CD4-positive, alpha-beta T cell treated with Interleukin-17A for 4 hours (primary cell): ENCODE results near the gene LRRC4C.
"Not testable (repeated sequence)": the region's sequence is repeated elsewhere in the genome, so short reads cannot be mapped to it uniquely, and the experiment has no call there.

ENCODE experiments used
- DNase-seq: peaks from one replicate; pipeline ENCODE4 v3.0.0-alpha.2; 2020; ENCODE audit warnings: mixed read lengths

LRRC4C gene

DNA sequence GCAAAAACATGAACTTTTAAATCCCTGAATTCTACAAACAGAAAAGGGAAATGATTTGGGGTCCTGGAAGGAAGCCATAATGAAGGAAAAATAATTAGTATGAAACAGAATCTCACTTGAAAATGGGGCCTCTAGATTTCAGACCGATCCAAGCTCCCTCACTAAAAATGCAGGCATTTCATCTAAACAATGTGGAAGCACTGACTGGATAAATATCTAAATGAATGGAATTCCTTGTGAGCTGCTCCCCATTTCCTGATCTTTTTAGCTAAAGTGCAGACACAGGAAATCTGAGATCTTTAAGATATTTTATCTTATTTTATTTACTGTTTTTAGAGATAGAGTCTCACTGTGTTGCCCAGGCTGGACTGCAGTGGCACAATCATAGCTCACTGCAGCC is 1255.8 kb downstream of the LRRC4C start:
- no peak for DNase-seq

GRCh38 chr11:40202589-40203270 is 1256.7 kb downstream of the LRRC4C start:
- DNase-seq: no peak

GRCh38 chr11:40192590-40192989 is 1266.9 kb downstream of the LRRC4C start:
- not testable (repeated sequence) for DNase-seq

DNA sequence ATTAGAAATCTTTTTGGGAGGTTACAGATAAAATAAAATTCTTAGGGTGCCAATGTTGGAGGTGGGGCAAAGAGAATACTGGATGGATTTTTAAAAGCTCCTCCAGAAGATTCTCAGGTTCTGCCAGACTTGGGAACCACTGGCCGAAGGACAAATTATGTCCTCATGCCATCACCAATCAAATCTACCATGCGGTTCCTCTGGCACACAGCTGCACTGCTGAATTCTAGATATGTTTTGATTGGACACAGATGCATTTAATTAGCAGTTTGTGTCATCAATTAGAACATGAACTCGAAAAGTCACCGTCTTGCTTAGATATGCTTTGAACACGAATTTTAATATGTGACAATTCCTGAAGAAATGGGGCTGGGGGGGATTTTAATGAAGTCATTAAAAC is 1269.2 kb downstream of the LRRC4C start:
- DNase-seq: no peak

GRCh38 chr11:40188848-40189247 is 1270.6 kb downstream of the LRRC4C start:
- no peak for DNase-seq

- no peak for DNase-seq
Observed at GRCh38 chr11:40187295-40187694, 1272.2 kb downstream of the LRRC4C start.

- DNase-seq: no peak
Observed at GRCh38 chr11:40186437-40187263, 1272.8 kb downstream of the LRRC4C start.

- DNase-seq: no peak
Observed at GRCh38 chr11:40185793-40186192, 1273.7 kb downstream of the LRRC4C start.

- no peak for DNase-seq
Observed at GRCh38 chr11:40183073-40184064, 1276.1 kb downstream of the LRRC4C start.

DNA sequence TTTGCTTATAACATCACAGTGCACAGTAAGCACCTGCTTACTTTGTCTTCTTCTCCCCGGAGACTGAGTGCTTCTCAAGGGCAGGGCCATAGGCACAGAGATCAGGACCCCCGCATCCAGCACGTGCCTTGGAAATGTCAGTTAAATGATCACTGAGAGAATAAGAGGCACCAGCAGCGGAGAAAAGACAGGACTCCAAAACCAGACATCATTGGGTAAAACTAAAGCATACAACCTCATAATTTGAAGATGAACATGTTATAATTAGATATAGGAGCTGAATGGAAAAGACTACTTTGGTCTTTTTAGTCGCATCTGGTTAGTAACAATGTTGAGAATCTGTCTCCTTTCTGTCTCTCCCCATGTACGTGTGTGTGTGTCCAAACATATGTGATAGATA is 1279.9 kb downstream of the LRRC4C start:
- DNase-seq: no peak

DNA sequence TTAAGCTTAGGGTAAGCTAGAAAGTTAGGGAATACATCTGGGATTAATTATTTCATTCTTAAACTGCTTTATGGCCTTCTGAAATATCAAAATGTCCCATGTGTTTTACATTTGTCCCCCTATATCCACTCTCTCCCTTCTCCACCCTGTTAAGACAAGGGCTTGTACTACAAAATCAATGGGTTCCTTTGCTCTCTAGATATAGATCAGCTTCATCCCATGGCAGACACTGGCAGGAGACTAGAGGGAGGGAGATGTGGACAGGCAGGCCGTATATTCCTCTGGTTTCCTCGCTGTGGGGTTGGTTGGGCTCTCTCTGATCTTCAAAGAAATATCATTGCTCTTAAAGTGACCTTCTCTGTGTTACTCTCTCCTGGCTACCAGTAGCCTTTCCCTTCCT is 1281.0 kb downstream of the LRRC4C start:
- no peak for DNase-seq

GRCh38 chr11:40175980-40176379 is 1283.5 kb downstream of the LRRC4C start:
- no peak for DNase-seq

- DNase-seq: no peak
Observed at GRCh38 chr11:40170078-40170477, 1289.4 kb downstream of the LRRC4C start.

GRCh38 chr11:40168414-40168813 is 1291.0 kb downstream of the LRRC4C start:
- DNase-seq: no peak

GRCh38 chr11:40167805-40168204 is 1291.6 kb downstream of the LRRC4C start:
- DNase-seq: not testable (repeated sequence)

DNA sequence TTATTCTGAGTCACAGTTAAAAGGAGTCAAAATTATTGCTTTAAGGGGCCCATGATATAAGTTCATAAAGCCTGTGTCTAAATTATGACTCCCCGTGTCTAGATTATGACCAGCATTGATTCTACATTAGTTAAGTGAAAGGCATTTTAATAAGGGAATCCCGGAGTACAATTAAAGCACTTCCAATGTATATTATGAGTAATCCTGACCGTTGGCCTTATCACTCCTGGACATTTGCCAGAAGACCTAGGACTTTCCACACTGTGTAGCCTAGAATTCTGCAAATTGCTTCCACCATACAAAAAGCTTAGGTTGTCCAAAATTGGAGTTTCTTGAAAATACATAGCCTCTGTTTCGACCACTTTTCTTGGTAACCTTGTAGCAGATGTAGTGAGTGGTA is 1292.6 kb downstream of the LRRC4C start:
- no peak for DNase-seq

- no peak for DNase-seq
Observed at GRCh38 chr11:40162901-40163883, 1296.3 kb downstream of the LRRC4C start.

DNA sequence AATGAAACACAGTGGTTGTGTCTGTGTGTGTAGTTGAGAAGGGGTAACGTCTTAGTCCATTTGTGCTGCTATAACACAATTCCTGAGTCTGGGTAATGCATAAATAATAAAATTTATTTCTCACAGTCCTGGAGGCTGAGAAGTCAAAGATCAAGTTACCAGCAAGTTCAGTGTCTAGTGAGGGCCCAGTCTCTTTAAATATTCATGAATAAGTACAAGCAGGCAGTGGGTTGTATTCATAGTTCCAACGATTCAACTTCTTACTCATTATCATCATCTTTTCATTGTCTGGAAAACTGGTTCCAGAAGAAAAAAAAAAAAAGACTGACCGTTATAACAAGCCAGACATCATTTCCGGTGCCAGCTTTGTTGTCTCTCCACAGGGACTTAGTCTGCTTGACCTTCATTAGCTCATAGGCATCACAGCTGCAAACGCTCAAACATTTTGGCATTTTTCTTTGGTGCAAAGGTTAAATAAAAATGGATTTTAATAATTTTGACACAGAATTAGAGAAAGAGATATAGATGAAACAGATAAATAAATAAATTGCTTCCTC is 1297.5 kb downstream of the LRRC4C start:
- no peak for DNase-seq

GRCh38 chr11:40160418-40160817 is 1299.0 kb downstream of the LRRC4C start:
- no peak for DNase-seq

GRCh38 chr11:40149721-40150120 is 1309.7 kb downstream of the LRRC4C start:
- no peak for DNase-seq

DNA sequence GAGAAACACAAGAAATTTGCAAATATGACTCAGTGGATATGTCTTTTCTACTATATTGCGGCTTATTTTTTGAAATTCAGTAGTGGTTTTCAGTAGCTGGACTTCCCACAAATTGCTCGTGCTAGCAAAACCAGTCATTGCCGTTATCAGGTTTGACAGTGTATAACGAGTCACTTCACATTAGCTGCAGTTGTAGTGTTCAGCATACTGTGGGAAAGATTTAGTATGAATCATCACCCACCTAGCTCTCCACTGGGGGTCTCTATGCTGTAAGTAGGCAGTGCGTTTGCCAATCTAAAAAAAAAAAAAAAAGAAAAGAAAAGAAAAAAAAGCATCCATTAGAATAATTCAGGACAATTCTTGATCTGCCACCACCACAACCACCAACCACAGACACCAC is 1318.9 kb downstream of the LRRC4C start:
- DNase-seq: no peak

DNA sequence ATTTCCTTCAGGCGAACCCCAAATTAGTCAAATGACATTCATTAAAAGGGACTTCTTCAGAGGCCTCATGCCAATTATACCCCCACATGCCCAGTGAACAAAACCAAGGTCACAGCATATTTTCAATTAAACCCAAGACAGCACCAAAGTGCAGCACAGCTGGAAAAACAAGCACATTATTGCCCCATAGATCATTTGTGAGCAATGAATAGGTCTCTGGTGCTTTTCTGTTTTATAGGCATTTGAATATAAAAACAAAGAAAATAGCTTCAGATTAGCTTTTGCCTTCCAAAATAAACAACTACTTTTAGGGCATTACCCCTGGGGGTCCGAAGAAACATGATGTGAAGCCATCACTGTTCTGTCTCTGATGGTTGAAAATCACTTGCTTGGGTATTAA is 1319.9 kb downstream of the LRRC4C start:
- no peak for DNase-seq
